HG03378 (cell line): Measurements from ENCODE around the gene HTRA3.

Source experiments
- ATAC-seq: cut with Tn5 transposase; IDR thresholded peaks from one replicate; pipeline ENCODE4 v1.9.1; 2021; ENCODE audit warnings: mild to moderate bottlenecking, moderate library complexity; ENCODE audit not compliant: unreplicated experiment

Gene HTRA3

DNA sequence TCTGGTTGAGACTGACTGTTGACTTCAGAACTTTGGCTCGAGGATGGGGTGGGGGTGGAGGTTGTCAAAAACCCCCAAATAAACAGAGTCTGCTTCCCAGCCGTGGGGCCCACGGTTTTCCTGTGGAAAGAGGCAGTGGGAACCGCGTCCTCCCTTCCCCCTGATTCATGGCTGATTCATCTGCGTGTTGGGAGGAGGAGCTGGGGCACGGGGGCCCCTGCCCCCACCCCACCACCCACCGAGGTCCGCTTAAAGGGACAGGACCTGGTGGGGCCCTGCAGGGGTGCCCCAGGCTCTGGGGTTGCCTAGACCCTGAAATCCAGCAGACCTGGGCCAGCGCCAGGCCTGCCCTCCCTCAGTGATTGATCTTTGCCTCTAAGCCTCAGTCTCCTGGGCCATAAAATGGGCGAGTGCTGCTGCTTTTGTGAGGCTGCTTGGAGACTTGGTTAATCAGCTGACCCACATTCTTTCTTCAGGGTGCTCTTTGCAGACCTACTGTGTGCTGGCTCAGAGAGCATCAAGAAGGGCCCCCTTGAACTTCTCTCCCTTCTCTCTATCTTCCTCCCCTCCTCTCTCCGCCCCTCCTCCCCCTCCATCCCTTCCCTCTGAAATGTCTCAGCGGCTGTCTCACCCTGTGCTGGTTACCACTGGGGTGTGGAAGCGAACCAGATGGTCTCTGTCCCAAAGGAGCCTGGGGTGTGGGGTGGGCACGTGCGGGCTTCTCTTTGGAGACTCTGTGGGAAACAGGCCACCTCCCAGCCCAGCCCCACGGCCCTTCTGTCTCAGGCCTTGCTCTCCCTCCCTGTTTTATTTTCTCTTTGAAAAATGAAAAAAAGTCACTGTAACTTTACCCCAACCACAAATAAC lies 9.1 kb downstream of the HTRA3 start:
- ATAC-seq, result no peak

DNA sequence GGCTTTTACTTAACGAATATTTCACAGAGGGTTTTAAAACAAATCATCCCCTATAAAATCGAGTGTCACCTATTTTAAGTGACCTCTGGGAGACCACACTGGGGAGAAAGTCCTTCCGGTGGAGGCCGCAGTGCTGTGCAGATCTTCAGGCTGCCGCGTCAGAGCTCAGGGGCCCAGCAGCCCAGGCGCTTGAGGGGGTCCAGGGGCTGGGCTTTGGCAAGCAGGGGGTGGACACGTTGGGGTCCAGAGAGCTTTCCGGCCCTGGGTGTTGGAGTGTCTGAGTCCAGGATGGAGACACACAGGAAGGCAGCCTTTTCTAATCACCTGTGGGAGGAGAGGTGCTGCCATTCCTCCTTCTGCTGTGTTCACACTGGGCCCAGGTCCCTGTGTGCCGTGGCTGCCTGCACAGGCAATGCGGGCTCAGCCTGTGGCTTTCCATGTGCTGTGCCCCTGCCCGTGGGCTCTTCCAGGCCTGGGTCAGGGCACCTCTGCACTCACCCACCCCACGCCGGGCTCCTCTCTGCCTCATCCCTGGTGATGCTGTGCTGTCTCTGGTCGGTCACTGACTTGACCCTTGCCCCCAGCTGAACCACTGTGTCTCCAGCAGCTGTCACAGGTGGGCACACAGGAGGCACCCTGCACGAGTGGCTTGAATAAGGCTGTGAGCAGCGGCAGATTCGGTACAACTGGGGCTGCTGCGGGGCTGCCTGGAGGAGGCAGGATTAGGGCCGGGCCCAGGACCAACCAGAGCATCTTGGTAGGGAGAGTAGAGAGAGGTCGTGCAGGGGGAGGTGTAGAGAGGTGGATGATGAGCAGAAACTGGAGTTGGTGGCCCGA lies 10.0 kb downstream of the HTRA3 start:
- no peak for ATAC-seq

DNA sequence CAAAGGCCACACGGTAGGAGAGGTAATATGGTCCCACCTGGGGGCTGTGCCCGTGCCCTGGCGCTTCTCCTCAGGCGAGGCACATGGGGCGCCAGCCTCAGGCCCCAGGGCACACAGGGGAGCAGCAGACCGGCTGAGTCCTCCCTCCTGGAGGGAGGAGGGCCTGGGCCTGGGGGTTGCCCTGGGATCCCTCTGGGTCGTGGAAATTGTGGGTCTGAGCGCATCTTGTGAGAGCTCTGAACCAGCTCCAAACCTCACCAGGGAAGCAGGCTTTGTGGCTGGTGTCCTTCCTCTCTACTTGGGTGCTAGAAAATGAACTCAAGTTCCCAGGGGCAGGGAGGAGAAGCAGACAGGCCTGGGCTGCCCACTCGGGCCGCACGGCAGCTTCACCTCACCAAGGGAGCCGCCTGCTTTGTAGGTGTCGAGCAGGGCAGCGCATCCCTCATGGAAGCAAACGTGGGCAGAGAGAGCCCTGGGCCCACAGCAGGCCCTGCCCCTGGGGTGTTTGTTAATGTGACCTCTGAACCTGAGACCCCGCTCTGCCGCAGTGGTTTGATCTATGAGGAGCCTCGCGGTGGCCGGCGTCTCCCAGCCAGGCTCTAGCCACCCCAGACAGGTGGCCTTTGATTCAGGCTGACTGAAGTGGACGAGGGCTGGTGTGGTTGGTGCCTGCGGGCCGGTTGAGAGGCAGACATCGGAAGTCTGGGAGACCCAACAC lies 10.8 kb downstream of the HTRA3 start:
- no peak for ATAC-seq

DNA sequence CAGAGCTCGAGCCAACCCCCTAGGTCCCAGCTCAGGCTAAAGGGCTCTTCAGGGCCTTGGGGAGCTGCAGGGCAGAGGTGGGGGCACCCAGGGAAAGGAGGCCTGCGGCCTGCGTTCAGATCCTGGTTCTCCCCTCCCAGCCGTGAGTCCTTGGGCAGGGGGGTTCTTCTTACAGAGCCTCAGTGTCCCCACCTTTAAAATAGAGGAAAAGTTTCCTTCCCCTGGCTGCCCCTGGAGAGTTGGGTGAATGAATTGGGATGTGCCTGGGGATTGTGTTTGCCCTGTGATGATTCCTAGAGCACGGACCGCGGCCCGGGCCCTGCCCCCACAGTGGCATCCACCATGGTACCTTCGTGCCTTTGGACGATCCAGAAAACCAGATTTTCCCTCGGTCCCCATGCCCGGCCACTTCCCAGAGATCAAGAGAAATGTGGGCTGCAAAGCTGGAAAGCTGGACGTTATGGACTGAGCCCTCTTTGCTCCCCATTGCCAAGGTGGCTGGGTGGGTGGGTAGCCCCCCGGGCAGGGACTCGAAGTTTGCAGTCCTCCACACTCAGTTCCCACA lies 11.4 kb downstream of the HTRA3 start:
- ATAC-seq, result no peak

DNA sequence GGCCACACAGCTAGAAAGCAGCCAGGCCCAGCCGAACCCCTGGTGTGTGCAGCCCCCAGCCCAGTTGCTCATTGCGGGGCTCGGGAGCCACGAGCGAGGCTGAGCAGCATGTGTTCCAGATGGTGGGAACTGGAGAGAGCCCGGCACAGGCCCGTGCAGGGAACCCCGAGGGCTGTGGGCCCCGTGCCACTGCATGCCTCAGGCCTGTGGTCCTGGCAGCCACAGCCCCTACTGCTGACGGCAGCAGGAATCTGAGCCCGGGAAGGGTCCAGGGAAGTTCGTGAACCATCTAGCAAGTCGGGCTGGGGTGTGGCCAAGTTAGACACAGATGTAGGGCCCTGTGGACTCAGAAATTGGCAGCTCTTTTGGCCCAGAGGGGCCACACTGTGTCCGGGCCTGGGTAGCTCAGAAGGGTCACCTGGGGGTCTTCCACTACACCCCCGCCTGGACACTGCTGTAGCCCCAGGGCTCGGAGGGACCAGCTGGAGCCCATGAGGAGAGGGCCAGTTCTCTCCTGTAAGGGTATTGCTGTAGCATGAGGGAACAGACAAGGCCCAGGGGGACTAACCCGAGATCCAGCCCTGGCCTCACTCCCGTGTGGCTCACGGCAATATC lies 12.1 kb downstream of the HTRA3 start:
- ATAC-seq, result no peak

DNA sequence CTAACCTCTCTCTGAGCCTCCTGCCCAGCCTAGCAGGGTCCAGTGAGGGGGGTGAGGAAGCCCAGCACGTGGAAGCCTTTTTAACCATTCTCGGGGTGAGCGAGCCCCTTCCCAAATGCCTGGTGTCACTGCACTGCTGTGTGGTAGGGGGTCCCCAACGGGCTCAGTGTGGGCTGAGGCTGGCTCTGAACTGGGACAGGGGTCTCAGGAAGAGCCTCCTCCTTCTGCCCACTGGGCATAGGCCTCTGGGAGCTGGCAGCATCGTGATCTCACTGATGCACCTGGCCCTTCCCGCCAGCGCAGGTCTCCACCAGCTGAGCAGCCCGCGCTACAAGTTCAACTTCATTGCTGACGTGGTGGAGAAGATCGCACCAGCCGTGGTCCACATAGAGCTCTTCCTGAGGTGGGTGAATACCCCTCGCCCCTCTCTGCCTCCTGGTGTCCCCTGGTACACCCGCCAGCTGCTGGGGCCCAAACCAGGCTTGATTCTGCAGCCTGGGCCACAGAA lies 12.6 kb downstream of the HTRA3 start:
- no peak for ATAC-seq

DNA sequence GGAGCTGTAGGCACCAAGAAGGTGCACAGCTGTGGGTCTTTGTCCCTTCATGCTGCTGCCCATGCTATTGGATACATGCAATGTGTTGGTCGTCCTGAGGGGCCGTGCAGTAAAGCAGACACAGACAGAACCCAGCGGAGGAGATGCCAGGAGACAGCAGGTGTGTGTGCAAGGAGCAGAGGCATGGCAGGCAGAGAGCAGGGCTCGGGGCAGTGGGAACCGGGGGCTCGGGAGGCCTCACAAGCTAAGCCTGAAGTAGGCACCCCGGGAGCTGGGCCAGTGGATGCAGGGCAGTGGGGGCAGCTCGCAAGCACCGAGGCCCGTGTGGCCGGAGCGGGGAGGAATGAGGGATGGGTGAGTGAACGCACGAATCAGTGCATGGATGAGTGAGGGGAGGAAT lies 13.2 kb downstream of the HTRA3 start:
- ATAC-seq, result no peak

DNA sequence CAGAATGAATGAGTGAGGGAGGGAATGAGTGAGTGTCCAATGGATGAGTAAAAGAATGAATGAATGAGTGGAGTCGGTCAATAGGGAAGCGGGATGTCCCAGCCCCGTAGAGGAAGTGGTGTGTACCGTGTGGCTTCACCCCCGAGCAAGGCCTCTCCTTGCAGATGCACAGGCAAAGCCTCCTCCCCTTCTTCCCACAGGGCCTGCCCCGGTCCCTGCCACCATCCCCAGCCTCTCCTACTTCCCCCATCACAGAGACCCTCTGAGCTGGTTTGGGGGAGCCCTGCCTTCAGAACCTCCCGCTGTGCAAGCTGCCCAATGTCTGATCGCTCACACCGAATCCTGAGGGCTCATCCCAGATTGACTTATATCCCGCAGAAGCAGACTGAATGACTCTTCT lies 13.6 kb downstream of the HTRA3 start:
- no peak for ATAC-seq

DNA sequence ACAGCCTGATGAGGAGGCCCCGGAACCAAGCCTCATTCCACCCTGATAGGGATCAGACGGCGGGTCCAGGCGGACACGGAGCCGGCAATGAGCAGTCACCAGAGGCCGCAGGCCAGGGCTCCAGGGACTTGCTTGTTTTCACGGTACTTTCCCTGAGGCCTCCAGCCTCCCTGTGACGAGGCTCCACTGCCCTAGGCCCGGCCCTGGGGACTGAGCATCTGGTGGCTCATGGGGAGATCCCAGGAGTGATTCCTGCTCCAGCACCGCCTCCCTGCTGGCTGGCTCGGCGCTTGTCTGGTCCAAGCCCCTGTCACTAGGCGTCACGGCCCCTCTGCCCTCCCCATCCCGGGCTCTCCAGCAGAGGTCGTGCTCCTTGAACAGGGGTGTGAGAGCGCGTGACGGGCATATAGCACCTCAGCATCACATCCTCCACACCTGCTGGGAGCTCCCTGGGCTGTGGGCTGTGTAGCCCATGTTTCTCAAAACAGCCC lies 14.1 kb downstream of the HTRA3 start:
- no peak for ATAC-seq

DNA sequence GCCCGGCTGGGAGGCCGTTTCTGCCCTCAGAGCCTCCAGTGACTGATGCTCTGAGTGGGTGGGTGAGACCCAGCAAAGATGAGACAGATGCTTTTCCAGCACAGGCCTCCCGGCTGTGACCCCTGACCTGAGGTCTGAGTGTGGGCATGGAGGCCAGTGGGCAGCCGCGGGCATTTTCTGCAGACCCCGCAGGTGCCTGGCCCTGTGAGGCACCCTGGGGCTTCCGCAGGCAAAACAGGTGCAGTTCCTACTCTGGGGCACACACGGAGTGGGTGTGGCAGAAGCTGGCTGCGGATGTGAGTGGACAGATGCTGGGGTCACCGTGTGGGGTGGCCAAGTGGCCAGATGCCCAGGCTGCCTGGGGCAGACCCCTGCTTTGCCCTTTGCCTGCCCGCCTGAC lies 14.8 kb downstream of the HTRA3 start:
- ATAC-seq, result no peak

DNA sequence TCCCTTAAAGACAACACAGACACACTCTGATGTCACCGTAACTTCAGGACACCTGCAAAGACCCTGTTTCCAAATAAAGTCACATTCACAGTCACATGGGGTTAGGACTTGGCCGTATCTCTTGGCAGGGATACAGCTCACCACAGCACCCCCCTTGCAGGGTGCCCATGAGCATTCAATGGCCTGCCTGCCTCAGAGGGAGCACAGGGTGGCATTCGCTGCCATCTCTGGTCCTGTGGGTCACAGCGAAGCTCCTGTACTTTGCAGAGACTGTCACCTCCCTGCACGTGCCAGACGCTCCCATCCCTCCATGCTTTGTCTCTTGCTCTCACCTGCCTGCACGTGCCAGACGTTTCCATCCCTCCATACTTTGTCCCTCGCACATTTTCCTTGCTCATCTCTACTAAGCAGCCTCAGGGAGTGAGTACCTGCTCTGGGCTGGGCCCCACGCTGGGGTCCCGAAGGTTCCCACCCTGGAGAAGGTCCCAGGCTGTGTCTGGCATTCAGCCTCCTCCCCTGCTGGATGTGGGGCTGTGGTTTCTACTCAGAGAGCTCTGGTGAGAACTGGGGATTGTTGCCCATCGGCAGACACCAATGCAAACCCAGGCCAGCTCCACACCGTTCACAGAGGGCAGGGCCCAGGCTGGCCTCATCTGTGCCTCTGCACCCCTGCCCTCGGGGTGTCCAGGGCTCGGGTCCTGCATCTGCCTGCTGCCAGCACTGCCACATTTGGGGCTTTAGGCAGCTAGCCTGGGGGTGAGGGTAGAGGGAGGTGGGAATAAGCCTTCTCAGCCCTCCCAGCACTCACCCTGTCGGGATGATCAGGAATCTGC lies 15.8 kb downstream of the HTRA3 start:
- ATAC-seq, result no peak

DNA sequence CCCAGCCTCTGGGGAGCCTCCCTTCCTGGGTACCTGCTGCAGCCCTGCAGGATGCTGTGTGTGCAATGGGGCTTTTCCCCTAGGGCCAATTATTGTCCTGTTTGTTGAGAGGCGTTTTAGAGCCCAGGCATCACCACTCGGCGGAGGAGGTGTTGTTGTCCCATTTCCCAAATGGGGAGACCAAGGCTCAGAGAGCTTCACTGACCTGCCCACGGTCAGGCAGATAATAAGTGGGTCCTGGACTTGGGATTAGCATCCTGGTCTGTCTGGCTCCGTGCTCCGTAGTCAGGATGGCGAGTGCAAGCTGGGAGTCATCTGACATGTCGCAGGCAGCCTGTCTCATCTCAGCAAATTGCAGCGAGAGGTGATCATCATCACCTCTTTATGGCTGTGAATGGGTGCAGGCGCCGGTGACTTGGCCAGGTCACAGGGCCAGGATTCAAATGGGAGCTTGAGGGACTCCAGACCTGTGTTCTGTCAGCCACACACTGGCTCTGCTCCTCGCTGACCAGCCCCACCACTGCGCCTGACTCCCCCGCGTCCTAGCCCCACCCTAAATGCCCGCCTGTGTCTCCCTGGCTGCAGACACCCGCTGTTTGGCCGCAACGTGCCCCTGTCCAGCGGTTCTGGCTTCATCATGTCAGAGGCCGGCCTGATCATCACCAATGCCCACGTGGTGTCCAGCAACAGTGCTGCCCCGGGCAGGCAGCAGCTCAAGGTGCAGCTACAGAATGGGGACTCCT lies 16.6 kb downstream of the HTRA3 start:
- no peak for ATAC-seq

DNA sequence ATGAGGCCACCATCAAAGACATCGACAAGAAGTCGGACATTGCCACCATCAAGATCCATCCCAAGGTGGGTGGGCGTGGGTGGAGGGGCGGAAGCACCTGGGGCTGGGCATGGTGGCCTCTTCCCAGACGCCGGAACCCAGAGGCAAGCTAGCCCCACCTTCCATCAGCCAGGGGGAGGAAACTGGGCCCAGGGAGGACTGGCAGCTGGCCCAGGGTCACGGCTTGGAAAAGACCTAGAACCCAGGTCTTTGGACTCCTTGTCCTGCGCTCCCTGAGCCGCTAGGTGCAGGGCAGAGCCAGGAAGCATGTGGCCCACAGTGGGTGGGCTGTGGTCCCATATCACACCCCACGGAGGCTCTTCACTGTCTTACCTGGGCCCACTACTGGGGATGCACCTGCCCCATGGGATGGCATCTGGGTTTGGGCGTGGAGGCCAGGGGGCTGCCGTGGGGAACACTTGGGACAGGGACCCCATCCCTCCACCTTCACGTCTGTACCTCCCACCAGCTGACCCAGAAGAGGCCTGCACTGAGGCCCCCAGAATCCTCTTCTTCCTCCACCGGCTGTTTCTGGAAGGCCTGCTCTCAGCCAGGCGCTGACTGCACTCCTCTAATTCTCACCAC lies 17.3 kb downstream of the HTRA3 start:
- ATAC-seq, result no peak

DNA sequence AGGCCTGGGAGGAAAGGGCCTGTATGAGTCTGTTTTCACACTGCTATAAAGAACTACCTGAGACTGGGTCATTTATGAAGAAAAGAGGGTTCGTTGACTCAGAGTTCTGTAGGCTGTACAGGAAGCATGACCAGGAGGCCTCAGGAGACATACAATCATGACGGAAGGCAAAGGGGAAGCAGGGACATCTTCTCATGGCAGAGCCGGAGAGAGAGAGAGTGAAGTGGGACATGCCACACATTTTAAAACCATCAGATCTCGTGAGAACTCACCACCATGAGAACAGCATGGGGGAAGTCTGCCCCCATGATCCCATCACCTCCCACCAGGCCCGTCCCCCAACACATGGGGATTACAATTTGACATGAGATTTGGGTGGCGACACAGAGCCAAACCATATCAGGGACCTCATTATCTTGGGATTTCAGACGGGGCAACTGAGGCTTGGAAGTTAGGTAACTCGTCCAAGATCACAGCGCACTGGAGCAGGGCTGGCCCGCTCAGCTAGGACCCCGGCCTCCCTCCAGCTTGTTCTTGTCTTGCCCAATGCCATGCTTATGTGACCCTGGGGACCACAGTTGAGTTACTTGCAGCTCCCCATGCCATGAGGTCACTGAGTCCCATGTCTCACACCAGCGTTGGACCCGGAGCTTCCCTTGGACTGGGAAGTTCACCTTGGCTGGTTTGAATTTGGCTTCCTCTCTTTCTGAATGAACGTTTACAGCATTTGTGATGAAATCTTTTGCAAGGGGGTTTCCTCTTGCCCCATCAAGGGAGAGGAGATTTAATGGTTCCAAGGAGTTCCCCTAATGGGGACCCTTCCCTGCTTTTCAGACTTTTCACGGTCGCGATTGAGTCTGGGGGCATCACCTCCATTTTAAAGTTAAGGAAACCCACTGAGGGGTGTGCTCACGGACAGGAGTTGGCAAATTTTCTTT lies 18.1 kb downstream of the HTRA3 start:
- no peak for ATAC-seq

DNA sequence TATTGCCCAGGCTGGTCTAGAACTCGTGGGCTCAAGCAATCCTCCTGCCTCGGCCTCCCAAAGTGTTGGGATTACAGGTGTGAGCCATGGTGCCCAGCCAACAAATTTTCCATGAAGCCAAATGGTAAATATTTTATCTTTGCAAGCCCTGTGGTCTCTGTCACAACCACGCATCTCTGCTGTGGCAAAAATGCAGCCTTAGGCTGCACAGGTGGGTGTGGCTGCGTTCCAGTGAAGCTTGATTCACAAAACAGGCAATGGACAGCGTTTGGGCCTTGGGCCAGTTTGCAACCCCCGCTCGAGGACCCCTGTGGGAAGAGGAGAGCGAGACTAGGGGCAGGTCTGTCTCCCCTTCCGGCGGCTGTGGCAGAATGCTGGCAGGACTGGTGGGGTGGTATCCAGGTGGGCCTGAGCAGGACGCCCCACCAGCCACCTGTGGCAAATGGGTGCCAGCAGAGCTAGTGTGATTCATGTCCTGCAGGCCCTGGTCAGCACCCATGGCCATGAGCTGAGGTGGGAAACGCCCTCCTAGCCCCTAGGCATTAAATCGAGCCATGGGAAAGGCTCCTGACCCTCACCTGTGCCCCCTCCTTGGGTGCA lies 19.7 kb downstream of the HTRA3 start:
- ATAC-seq, result no peak

DNA sequence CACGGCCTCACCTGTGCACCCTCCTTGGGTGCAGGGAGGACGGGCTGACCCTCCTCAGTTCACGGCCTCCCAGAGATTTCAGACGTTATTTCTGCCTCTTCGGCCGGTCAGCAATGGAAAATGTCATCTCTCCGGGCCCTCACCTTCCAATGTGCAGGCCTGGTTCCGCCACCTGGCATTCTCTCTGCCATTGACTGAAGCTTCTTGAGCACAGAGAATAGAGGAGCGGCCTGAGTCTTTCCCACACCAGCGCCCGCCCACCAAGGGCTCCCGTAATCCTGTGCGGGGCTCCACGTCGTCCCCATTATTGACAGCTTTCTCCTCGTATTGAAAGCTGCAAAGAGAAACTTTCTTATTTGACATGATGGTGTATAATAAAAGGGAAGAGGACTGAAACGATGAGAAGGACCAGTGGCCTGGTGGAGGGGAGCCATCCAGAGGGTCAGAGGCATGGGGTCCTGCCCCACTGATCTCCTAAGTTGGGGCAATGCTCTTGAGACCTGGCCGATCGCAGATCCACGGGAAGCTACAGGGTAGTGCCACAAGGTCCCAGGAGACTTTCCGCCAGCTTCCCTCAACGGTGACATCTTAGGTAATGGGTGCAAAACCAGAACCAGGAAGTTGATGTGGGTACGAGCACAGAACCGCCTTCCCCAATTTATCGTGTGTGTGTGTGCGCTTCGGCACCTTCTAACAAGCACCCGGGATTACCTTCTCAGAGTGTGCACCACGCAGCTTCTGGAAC lies 20.6 kb downstream of the HTRA3 start:
- ATAC-seq, result no peak
